IPS-NIHi11 (cell line): ENCODE results near the gene CD81.

ENCODE experiments used
- DNase-seq: peaks from one replicate; pipeline ENCODE4 v3.0.0; 2012; ENCODE audit warnings: mixed read lengths, low spot score

Gene CD81

GRCh38 chr11:2377511-2378443, 667 bp downstream of the CD81 start:
- DNase-seq = peak; percentile 88

GRCh38 chr11:2378527-2379210, 1.6 kb downstream of the CD81 start:
- DNase-seq = no peak

DNA sequence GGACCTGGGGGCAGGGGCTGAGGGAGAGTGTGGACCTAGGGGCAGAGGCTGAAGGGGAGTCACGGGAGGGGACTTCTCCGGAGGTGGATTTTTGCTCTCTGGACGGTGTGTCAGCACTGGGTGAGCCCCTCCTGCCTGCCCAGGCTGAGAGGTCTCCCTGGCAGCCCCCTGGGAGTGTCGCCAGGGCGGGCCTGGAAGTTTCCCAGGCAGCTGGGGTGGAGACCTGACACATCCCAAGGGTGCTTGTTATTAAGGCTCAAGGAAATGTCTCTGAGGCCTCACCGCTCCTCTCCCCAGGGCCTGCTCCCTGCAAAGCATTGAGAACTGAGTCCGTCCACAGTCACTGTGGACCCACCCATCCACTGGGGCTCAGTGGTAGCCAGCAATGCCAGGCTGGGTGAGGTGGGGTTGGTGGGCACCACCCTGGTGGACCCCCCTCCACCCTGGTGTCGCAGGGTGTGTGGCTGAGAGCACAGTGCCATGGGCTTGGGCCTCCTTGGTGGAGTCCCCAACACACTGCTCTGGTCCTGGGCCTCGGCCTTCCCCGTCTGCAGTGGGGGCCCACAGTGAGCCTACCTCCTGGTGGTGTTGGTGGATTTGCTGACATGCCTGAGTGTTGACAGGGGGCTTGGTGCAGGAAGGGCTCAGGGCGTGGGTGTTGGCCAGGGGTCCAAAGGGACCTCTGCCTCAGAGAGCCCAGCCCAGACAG, 2.5 kb downstream of the CD81 start:
- no peak for DNase-seq

DNA sequence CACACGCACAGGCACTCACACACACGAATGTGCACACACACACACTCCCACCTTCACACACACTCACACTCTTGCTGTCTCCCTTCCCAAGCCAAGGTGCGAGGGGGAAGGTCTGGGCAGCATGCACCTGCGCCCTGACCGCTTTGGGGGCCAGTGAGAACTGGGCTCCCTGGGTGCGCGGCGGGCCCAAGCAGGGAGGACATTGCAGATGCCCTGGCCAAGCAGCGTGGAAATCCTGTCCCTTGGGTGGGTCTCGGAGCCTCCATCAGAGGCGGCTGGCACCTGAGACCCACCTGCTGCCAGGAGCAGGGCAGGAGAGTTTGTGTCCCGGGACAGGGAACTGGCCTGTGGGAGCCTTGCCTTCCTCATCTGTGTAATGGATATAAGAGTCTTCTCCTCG, 3.3 kb downstream of the CD81 start:
- no peak for DNase-seq

GRCh38 chr11:2380807-2381350, 3.8 kb downstream of the CD81 start:
- no peak for DNase-seq

DNA sequence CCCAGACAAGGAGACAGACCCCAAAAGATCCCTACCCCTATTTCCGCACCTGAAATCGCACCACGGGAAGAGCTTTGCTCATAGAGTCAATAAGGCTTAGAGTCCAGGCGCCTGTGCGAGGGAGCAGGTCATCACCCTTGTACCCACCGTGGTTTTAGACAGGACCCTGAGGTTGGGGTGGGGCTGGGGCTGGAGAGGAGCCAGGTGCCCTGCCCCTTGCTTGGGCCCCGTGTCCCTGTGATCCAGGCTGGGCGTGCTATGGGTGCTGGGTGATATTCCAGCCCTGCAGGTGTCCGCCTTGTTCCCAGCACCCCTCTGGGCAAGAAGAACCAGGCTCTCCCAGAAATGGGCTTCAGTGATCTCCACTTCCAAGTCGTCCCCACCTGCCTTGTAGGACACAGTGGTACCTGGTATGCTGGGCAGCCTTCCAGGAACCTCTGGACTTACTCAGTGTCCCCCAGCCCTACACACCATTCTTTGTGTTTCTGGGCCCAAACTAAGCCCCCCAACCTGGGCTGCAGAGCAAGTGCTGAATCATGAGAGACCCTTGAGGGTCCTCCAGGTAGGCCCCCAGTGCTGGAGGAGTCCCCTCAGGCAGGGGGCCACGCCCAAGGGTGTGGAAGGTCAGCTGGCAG, 4.5 kb downstream of the CD81 start:
- no peak for DNase-seq

- no peak for DNase-seq
These were observed 5.0 kb downstream of the CD81 start for GRCh38 chr11:2382129-2382517.

DNA sequence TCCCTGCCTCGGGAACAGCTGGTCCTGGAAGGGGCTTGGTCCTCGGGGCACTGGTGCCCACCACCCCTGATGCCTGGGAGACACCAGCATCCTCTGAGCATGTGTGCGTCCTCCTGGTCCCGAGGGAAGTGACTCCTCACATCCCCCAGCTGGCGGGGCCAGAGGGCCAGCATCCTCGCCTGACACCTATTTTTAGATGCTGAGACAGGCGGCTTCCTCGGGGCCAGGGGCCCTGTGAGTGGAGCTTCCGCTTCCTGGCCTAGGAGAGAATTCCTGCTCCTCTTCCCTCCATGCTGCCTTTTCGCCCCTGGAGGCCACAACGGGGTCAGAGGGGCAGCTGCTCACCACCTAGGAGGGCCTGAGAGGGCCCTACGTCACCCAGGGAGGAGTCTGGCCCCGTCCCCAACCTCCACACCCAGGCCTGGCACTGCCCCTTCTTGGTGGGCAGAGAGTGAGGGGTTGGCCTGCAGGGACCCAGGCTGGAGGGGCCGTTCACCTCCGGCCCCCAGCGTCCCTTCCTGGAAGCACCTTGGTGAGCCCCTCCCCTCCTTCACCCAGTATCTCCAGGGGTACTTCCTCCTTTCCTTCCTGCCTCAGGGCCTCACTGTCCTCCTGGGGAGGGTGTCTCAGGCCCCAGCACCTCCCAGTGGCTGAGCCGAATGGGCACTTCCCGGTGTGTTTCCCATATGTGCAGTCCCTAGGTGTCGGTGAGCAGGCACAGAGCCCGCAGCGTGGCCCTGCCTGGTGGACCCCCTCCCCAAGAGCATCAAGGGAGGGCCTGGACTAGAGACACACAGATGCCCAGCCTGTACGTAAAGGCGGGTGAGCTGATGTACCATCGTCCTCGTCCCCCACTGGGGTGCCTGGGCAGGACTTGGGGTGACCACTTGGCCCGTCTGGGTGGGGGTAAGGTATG, 6.1 kb downstream of the CD81 start:
- DNase-seq = no peak

DNA sequence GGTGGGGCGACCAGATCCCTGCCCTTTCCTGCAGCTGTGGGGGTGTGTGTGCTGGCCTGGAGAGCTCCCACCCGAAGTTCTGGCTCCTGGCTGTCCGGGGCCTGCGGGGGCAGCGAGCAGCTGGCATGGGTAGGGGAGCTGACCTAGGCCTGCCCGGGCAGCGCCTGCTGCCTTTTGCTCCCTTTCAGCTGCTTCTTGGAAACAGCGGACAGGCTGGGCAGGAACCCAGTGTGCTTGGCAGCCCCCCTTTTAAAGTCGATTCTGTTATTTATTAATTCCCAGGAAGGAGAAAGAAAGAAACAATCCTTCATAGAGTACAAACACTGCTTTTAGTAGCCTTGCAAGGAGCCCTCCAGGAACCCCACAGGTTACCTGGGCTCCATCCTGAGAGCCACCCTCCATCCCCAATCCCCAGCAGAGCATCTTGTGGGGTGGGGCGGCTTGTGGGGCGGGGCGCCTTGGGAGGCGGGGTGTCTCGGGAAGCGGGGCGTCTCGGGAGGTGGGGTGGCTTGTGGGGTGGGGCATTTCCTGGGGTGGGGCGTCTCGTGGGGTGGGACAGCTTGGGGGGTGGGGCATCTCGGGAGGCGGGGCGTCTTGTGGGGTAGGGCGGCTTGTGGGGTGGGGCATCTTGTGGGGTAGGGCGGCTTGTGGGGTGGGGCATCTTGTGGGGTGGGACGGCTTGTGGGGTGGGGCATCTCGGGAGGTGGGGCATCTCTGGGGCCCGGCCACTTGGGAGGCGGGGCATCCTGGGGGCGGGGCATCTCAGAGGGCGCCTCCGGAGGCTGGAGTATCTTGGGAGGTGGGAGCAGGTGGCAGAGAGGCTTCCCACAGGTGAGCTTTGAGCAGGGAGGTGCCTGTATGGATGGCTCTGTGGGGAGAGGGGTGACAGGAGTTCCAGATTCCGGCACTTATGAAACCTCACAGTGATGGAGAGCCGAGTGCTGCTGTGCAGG, 7.0 kb downstream of the CD81 start:
- DNase-seq = peak; percentile 78

DNA sequence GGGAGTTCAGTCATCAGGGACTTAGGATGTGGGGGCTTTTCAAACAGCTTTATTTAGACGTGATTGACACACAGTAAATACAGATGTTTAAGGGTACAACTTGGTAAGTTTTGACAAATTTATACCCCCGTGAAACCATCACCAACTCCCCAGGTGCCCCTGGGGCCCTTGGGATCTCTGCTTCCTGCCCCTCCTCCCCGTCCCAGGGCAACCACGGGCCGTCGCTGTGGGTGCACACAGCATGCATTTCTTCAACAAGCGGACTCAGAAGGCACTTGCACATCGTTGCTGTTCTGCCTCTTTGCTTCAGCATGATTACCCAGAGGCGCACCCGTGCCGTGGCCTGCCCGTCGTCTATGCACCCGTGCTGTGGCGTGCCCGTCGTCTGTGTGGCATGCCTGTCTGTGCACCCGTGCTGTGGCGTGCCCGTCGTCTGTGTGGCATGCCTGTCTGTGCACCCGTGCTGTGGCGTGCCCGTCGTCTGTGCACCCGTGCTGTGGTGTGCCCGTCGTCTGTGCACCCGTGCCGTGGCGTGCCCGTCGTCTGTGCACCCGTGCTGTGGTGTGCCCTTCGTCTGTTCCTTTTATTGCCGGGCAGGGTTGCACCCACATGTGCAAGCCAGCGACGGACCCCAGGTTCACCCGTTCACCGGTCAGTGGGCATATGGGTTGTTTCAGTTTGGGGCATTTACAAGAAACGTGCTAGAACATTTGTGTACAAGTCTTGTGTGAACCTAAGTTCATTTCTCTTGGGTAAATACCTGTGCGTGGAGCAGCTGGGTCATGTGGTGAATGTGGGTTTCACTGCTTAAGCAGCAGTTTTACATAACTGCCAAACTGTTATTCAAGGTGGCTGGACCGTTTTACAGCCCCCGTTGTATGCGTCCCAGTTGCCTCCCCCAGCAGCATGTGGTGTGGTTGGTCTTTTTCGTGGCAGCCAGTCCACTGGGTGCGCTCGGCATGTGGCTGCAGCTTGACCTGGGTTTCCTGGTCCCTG, 8.3 kb downstream of the CD81 start:
- no peak for DNase-seq

DNA sequence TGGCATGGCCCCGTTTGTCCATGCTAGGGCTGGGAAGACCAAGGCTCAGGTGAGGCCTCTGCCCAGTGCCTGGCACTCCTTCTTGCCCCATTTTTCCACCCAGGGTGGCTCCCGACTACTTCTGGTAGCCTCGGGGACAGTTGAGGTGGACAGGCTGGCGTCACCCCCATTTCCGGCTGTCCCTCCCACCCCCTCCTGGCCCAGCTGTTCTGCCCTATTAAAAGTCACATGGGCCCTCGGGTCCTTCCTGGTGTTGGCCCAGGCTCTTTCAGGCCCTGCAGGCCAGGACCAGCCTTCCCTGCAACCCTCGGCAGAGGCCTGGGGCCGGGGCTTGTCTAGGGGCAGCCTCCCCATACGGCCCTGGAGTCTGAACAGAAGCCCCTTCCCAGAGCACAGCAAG, 9.5 kb downstream of the CD81 start:
- no peak for DNase-seq

DNA sequence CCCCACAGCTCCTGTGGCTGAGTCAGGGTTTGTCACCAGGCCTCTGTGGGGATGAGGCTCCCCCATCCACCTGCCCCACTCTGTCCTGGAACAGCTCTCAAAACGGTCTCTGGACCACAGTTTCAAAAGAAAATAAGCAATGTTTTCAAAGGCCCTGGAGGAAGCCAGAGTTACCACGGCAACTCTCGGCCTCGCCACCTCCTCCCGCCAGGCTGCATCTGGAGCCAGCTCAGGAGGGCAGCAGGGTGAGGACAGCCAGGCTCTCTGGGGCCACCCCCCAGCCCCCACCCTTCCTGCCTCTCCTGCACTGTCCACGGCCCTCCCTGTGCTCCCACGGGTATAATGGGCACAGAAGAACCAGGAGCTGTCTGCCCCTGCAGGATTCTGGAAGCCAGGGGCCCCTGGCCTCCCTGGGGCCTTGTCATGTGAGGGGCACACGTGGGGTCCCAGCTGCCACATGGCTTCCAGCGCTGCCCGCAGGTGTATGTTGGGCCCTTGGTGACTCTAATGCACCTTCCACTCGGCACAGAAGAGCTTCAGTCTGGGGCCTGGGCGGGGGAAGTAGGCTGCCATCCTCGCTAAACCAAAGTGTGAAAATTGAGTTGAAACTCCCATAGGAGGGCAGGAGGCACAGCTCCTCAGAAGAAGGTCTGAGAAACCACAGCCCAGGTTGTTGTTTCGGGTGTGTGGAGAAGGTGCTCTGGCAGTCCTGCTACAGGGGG, 10.3 kb downstream of the CD81 start:
- DNase-seq = no peak

DNA sequence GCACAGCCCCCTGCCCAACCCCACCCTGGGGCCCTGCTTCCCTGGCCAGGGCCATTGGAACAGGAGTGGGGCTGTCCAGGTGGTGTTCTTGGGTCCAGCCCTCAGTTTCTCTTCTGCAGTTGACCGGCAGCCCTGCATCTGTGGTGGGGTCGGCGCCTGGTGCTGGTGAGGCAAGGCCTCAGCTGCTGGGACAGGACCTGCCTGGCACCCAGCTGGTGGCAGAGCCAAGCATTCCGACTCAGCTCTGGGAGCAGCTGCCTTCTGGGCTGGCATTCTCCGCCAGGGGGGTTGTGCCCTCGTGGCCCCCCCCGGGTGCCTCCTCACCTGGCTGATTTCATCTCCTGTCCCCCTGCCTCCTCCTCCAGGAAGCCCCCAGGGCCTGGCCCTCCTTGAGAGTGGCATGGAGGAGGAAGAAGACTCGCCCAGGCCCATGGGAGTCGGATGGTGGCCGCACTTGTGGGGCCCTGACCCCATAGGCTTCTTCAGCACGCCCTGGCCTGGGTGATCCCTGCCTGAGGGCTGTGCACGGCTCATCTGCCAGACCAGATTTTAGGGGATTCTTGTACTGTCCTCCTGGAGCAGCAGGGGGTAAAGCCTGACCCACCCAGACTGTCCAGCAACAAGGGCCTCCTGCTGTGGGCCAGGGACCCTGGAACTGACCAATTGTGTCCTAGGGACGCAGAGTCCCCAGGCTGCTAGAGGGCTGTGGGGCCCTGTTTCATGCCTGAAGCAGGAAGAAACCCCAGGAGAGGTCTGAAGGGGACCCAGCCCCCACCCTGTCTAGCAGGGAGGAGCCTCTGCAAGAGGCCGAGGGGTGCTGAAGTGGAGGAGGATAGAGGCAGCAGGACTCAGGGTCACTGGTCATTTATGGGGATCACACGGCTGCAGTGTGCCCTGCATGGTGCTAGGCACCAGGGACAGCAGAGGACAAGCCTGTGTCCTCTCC, 11.6 kb downstream of the CD81 start:
- DNase-seq = no peak

DNA sequence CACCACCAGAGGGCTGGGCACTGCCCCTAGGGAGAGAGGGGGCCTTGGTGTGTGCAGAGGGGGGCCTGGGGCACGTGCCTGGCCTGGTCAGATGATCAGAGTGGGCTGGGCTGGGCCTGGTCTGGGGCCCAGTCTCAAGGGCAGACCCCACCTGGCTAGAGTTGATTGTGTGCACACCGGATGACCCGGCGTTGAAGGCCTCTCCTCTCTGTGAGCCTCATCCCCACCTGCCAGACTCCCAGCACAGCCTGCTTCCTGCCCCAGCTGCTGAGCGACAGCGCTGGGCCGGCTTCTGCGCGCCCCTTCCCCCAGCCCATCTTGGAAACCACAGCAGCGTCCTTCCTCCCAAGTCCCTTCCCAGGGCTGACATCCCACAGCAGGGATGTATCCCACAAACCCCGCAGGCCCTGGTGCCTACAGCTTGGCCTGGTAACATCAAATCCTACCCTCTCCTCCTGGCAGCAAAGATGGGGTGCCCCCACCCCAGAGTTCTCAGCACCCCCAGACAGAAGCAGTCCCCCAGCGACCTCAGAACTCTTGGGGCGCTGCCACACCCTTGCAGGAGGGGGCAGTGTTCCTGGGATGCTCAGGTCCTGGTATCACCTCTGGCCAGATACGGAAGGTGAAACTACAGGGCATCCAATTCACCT, 12.4 kb downstream of the CD81 start:
- DNase-seq = no peak

- no peak for DNase-seq
These were observed 13.1 kb downstream of the CD81 start for GRCh38 chr11:2390091-2390724.

DNA sequence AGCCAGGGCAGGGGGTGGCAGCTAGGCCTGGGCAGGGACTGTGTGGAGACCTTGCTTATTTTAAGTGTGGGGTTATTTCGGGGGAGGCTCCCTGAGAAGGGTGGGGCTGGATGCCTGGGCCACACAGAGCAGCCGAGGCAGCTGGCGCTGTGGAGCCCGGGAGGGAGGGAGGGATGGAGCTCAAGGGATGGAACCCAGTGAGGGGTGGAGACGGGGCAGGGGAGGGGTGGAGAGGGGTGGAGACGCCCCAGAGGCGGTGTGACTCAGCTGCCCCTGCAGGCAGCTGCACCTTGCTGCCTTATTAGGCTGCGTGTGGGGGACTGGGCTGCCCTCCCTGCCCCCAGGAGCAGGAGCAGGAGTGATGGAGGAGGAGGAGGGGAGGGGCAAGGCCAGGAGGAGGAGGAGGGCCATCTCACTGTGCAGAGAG, 13.6 kb downstream of the CD81 start:
- DNase-seq = peak; percentile 67
